HepG2 (cell line): ENCODE results near the gene HOXB5. TPM values are rescaled to one million over a fixed set of nuclear protein-coding genes. Genes with fewer than 3 reads are reported as not detected.

Source experiments
- ATAC-seq: fragments of 200-7000 bp; cut with Tn5 transposase; 3 replicates; pipeline ENCODE4 v1.9.1; 2020; ENCODE audit warnings: mild to moderate bottlenecking, moderate library complexity
- BruUV-seq: library from RNA; stranded (reverse); fragments of 400-500 nt; replicated peaks from 2 replicates; lab custom pipeline; 2021; lab: Mats Ljungman, UMichigan
- CTCF ChIA-PET: fragments of 300-600 bp; formaldehyde crosslinking; extraction: SDS; loops from one replicate; lab custom pipeline; 2021; ENCODE audit warnings: low total read pairs, inconsistent platforms, low intra/inter-chr PET ratio; lab: Yijun Ruan, JAX
- POLR2A ChIA-PET: fragments of 350-600 bp; sonication (Branson Sonifier 250); formaldehyde crosslinking; loops from one replicate; lab custom pipeline; 2020; ENCODE audit warnings: antibody characterized with exemption, inconsistent platforms; lab: Yijun Ruan, JAX
- DNase-seq: peaks from one replicate; pipeline ENCODE4 v3.0.0-alpha.2; 2015; ENCODE audit warnings: low spot score
- FAIRE-seq: peaks from 3 replicates; lab custom pipeline; 2011; peaks lifted over from hg19 to GRCh38; lab: Jason Lieb, UNC
- H2AFZ ChIP-seq: one replicate; pipeline ENCODE4 v1.6.1; 2011; ENCODE audit warnings: low read length, inconsistent platforms
- H3K27ac ChIP-seq: fragments of 300-600 bp; 3 replicates; pipeline ENCODE4 v1.8.0; 2011; ENCODE audit warnings: mixed run types, mild to moderate bottlenecking, mixed read lengths, low read length, inconsistent platforms; ENCODE audit not compliant: insufficient read depth; ENCODE audit errors: extremely low read length
- H3K27me3 ChIP-seq, 2 experiments: fragments of 200-600 bp in 1 of 2; 2 replicates in 1 of 2; 3 replicates in 1 of 2; pipeline versions ENCODE4 v1.6.0 to v1.8.0; 2011; ENCODE audit warnings: low read length in 2 of 2, mild to moderate bottlenecking in 2 of 2, moderate library complexity in 2 of 2, inconsistent platforms in 1 of 2; ENCODE audit not compliant: insufficient read depth in 2 of 2, control insufficient read depth in 1 of 2
- H3K36me3 ChIP-seq, 2 experiments: fragments of 200-600 bp in 1 of 2; replicated peaks in 1 of 2; 2 replicates in 1 of 2; 3 replicates in 1 of 2; pipeline versions ENCODE4 v1.5.1 to v1.8.0; 2011; ENCODE audit warnings: low read length in 2 of 2, inconsistent platforms in 1 of 2; ENCODE audit not compliant: insufficient read depth in 2 of 2, control insufficient read depth in 1 of 2
- H3K4me1 ChIP-seq: 2 replicates; pipeline ENCODE4 v1.5.1; 2012; ENCODE audit warnings: low read length, inconsistent platforms; ENCODE audit not compliant: insufficient read depth
- H3K4me2 ChIP-seq: 2 replicates; pipeline ENCODE4 v1.6.0; 2011; ENCODE audit warnings: low read depth, low read length, inconsistent platforms
- H3K4me3 ChIP-seq, 3 experiments: fragments of 200-600 bp in 1 of 3; sonication (generic), shearing (Covaris generic) in 1 of 3; replicated peaks in 1 of 3; 2 replicates each; pipeline ENCODE4 v1.5.1; 2011 to 2016; ENCODE audit warnings: low read length in 3 of 3, inconsistent platforms in 2 of 3, low read depth in 2 of 3, mild to moderate bottlenecking in 2 of 3, control low read depth in 1 of 3, mixed read lengths in 1 of 3; ENCODE audit not compliant: insufficient read depth in 1 of 3
- H3K79me2 ChIP-seq: one replicate; pipeline ENCODE4 v1.6.1; 2011; ENCODE audit warnings: low read length, inconsistent platforms; ENCODE audit not compliant: insufficient read depth
- H3K9ac ChIP-seq: 2 replicates; pipeline ENCODE4 v1.6.0; 2011; ENCODE audit warnings: mild to moderate bottlenecking, low read depth, low read length, inconsistent platforms; ENCODE audit not compliant: insufficient read depth
- H3K9me3 ChIP-seq: 2 replicates; pipeline ENCODE4 v1.5.1; 2012; ENCODE audit warnings: mild to moderate bottlenecking, low read length
- H4K20me1 ChIP-seq: 2 replicates; pipeline ENCODE4 v1.6.0; 2011; ENCODE audit warnings: inconsistent platforms, mild to moderate bottlenecking, low read length, moderate library complexity; ENCODE audit not compliant: insufficient read depth
- CHCHD3 ChIP-seq: sonication (generic); formaldehyde crosslinking; IDR thresholded peaks from 2 replicates; pipeline ENCODE4 v1.8.0; 2022; ENCODE audit warnings: mild to moderate bottlenecking, missing genetic modification reagents, moderate library complexity
- EED ChIP-seq: sonication (generic); formaldehyde crosslinking; IDR thresholded peaks from 2 replicates; pipeline ENCODE4 v1.5.0; 2020; ENCODE audit warnings: mild to moderate bottlenecking, missing genetic modification reagents
- NFKB2 ChIP-seq: sonication (generic); formaldehyde crosslinking; IDR thresholded peaks from 2 replicates; pipeline ENCODE4 v1.4.0; 2020; ENCODE audit warnings: missing genetic modification reagents, borderline replicate concordance
- PAX8 ChIP-seq: sonication (generic); formaldehyde crosslinking; IDR thresholded peaks from 2 replicates; pipeline ENCODE4 v1.8.0; 2022; ENCODE audit warnings: mild to moderate bottlenecking, missing genetic modification reagents, borderline replicate concordance
- REXO4 ChIP-seq: sonication (generic); formaldehyde crosslinking; IDR thresholded peaks from 2 replicates; pipeline ENCODE4 v1.8.0; 2022; ENCODE audit warnings: missing genetic modification reagents, mild to moderate bottlenecking, borderline replicate concordance
- ZNF251 ChIP-seq: sonication (generic); formaldehyde crosslinking; IDR thresholded peaks from 2 replicates; pipeline ENCODE4 v1.9.0; 2021; ENCODE audit warnings: mild to moderate bottlenecking, missing genetic modification reagents
- ZNF362 ChIP-seq: sonication (generic); formaldehyde crosslinking; IDR thresholded peaks from 2 replicates; pipeline ENCODE4 v1.4.0; 2020; ENCODE audit warnings: missing genetic modification reagents, mild to moderate bottlenecking, borderline replicate concordance
- ZNF788 ChIP-seq: sonication (generic); formaldehyde crosslinking; IDR thresholded peaks from 2 replicates; pipeline ENCODE4 v1.5.0; 2020; ENCODE audit warnings: mild to moderate bottlenecking, missing genetic modification reagents, borderline replicate concordance
- WGBS: methylation state at CpG from one replicate; pipeline ENCODE4 v1.1.6; 2017; ENCODE audit warnings: low lambda C conversion rate; 5-methylcytosine and 5-hydroxymethylcytosine counted together
- in situ Hi-C: cut with HindIII; loops from 2 replicates; pipeline ENCODE4 v1.10.0; 2017; ENCODE audit warnings: low pct_unique_long_range_greater_than_20kb; ENCODE audit not compliant: extremely low pct_ligation_motif_present
- intact Hi-C: fragments of 100-400 bp; cut with micrococcal nuclease; formaldehyde crosslinking; loops from one replicate; pipeline ENCODE4 v1.10.0; 2022; ENCODE audit not compliant: unreplicated experiment
- polyA plus RNA-seq, 8 experiments: library from polyadenylated mRNA; depleted of rRNA in 3 of 8; stranded (reverse) in 7 of 8; unstranded in 1 of 8; fragments of >200 nt; fragmentation: Illumina TruSeq in 4 of 8; extraction: Trizol in 4 of 8; gene quantifications; 2 replicates each; pipeline versions ENCODE4 v1.2.1 to v1.2.3, GENCODE V29; 2011 to 2016; ENCODE audit warnings: low read depth in 4 of 8, missing spikeins in 1 of 8, mixed read lengths in 1 of 8; ENCODE audit not compliant: insufficient read depth in 1 of 8
- total RNA-seq, 5 experiments: library from RNA; depleted of rRNA; stranded (reverse); fragments of >200 nt; fragmentation: Illumina TruSeq; extraction: Trizol; gene quantifications; 2 replicates each; pipeline ENCODE4 v1.2.3, GENCODE V29; 2016; ENCODE audit warnings: low read depth in 1 of 5
- TF ChIP-seq, protein P1 (sequence below): sonication (generic); formaldehyde crosslinking; IDR thresholded peaks from 2 replicates; pipeline ENCODE4 v1.8.1; 2023; ENCODE audit warnings: mild to moderate bottlenecking, missing genetic modification reagents
- TF ChIP-seq, protein P2 (sequence below): sonication (generic); formaldehyde crosslinking; conservative IDR thresholded peaks from 2 replicates; pipeline ENCODE4 v1.4.0; 2020; ENCODE audit warnings: missing genetic modification reagents

Gene HOXB5
- total and polyA plus RNA-seq, 2 of the 13 experiments (the other 11 are each of a cell fraction or from before 2014, with no cell fraction given), result not detected

DNA sequence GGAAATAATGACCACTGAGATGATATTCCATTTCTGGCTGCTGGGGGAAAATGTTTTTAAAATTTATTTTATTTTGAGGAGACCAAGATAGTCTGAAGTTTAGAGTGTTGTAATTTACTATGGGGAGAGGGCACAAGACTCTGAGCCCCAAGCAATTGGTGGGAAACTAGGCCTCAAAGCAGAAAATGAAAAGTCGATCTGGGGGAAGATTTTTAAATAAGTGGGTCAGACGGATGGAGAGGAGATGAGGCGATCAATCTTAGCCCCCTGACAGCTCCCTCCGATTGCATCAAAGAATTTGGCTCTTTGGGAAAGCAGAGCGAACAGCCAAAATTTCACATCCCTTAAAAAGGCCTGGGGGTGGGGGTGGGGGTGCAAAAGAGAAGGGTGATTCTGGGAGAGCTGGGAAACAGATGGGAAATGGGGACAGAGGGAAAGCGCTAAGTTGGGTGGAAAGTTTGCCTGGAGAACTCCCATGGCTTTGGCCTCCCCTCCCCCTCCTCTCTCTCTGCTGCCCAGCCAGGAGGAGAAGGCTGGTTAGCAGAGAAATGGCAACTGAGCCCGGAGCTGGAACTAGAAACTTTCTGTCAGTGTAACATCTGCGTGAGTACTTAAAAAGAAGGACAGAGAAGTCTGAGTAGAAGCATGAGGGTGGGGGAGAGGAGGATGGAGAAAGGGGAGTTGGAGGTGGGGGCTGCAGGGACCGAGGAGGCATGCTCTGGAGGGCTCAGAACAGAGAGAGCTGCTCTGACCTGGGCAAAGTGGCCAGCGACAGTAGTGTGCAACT is 47.2 kb downstream of the HOXB5 start:
- DNase-seq (no peak), ATAC-seq (no peak), FAIRE-seq (no peak)
- Histone ChIP-seq H3K36me3 (no peaks in the 10 kb centered on the region), H2AFZ (no peak overlapping the region), H3K9ac (no peak overlapping the region), H3K4me3 (no peak overlapping the region), H3K4me1 (no peaks in the 10 kb centered on the region), H3K4me2 (no peak overlapping the region), H3K27ac (no peak overlapping the region), H4K20me1 (no peaks in the 10 kb centered on the region; the same call in 1 of the 2 replicates), H3K9me3 (no peaks in the 10 kb centered on the region), H3K27me3 (peaks cover 11 to 95% of the 10 kb centered on the region in 2 experiments), H3K79me2 (no peaks in the 10 kb centered on the region)
- intact Hi-C loops (no loop called here), in situ Hi-C loops (no loop called here)
- ChIA-PET POLR2A (no interaction called here), CTCF (no interaction called here)
- no TSS peak for BruUV-seq
- 8% methylated on average over 10 of the region's 10 CpGs for WGBS
- no peak for TF ChIP-seq ZNF251 (CRISPR knock-in tag)
- TF ChIP-seq, protein P1, sequence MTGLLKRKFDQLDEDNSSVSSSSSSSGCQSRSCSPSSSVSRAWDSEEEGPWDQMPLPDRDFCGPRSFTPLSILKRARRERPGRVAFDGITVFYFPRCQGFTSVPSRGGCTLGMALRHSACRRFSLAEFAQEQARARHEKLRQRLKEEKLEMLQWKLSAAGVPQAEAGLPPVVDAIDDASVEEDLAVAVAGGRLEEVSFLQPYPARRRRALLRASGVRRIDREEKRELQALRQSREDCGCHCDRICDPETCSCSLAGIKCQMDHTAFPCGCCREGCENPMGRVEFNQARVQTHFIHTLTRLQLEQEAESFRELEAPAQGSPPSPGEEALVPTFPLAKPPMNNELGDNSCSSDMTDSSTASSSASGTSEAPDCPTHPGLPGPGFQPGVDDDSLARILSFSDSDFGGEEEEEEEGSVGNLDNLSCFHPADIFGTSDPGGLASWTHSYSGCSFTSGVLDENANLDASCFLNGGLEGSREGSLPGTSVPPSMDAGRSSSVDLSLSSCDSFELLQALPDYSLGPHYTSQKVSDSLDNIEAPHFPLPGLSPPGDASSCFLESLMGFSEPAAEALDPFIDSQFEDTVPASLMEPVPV (CRISPR knock-in tag), result no peak
- TF ChIP-seq, protein P2, sequence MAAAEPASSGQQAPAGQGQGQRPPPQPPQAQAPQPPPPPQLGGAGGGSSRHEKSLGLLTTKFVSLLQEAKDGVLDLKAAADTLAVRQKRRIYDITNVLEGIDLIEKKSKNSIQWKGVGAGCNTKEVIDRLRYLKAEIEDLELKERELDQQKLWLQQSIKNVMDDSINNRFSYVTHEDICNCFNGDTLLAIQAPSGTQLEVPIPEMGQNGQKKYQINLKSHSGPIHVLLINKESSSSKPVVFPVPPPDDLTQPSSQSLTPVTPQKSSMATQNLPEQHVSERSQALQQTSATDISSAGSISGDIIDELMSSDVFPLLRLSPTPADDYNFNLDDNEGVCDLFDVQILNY (CRISPR knock-in tag), result no peak
- no peak for TF ChIP-seq EED (CRISPR knock-in tag)
- no peak for TF ChIP-seq NFKB2 (CRISPR knock-in tag)
- no peak for TF ChIP-seq CHCHD3 (CRISPR knock-in tag)
- TF ChIP-seq PAX8 (CRISPR knock-in tag), result no peak
- no peak for TF ChIP-seq REXO4 (CRISPR knock-in tag)
- no peak for TF ChIP-seq ZNF788 (CRISPR knock-in tag)
- no peak for TF ChIP-seq ZNF362 (CRISPR knock-in tag)
